Astrocyte (in vitro differentiated cells and primary cell): ENCODE data around the gene CDH23. TPM values are rescaled to one million over a fixed set of nuclear protein-coding genes. Genes with fewer than 3 reads are reported as not detected.

Experiments used
- DNase-seq: peaks from one replicate; pipeline ENCODE4 v3.0.0-alpha.2; 2010; ENCODE audit warnings: low read depth
- FAIRE-seq: peaks from 2 replicates; lab custom pipeline; 2011; peaks lifted over from hg19 to GRCh38; lab: Jason Lieb, UNC
- H2AFZ ChIP-seq: 2 replicates; pipeline ENCODE4 v1.6.0; 2012; ENCODE audit warnings: low read depth, low read length, inconsistent platforms
- H3K27ac ChIP-seq: 2 replicates; pipeline ENCODE4 v1.5.1; 2011; ENCODE audit warnings: low read depth, low read length, inconsistent platforms
- H3K27me3 ChIP-seq: 2 replicates; pipeline ENCODE4 v1.6.0; 2011; ENCODE audit warnings: low read length, inconsistent platforms; ENCODE audit not compliant: insufficient read depth
- H3K36me3 ChIP-seq: 2 replicates; pipeline ENCODE4 v1.5.1; 2011; ENCODE audit warnings: low read length, inconsistent platforms; ENCODE audit not compliant: insufficient read depth
- H3K4me1 ChIP-seq: 2 replicates; pipeline ENCODE4 v1.5.1; 2011; ENCODE audit warnings: low read length, inconsistent platforms; ENCODE audit not compliant: insufficient read depth
- H3K4me2 ChIP-seq: 2 replicates; pipeline ENCODE4 v1.6.0; 2012; ENCODE audit warnings: low read length, inconsistent platforms
- H3K4me3 ChIP-seq: 2 replicates; pipeline ENCODE4 v1.5.1; 2011; ENCODE audit warnings: low read depth, mild to moderate bottlenecking, low read length, inconsistent platforms; ENCODE audit not compliant: insufficient read depth
- H3K79me2 ChIP-seq: 2 replicates; pipeline ENCODE4 v1.6.0; 2012; ENCODE audit warnings: mild to moderate bottlenecking, low read length, inconsistent platforms; ENCODE audit not compliant: insufficient read depth
- H3K9ac ChIP-seq: 2 replicates; pipeline ENCODE4 v1.6.0; 2012; ENCODE audit warnings: mild to moderate bottlenecking, low read length, inconsistent platforms
- H3K9me3 ChIP-seq: 2 replicates; pipeline ENCODE4 v1.5.1; 2012; ENCODE audit warnings: low read depth, mild to moderate bottlenecking, low read length, inconsistent platforms; ENCODE audit not compliant: insufficient read depth
- H4K20me1 ChIP-seq: 2 replicates; pipeline ENCODE4 v1.6.0; 2012; ENCODE audit warnings: low read length, inconsistent platforms; ENCODE audit not compliant: insufficient read depth
- H3K27ac Mint-ChIP-seq: one replicate; pipeline ENCODE4 v1.8.0; 2021; ENCODE audit warnings: mild to moderate bottlenecking, mixed read lengths; ENCODE audit not compliant: unreplicated experiment
- H3K27me3 Mint-ChIP-seq: one replicate; pipeline ENCODE4 v1.8.0; 2021; ENCODE audit warnings: low read depth, mixed read lengths; ENCODE audit not compliant: unreplicated experiment
- H3K36me3 Mint-ChIP-seq: one replicate; pipeline ENCODE4 v1.8.0; 2021; ENCODE audit warnings: low read depth, mixed read lengths; ENCODE audit not compliant: unreplicated experiment
- H3K4me1 Mint-ChIP-seq: one replicate; pipeline ENCODE4 v1.8.0; 2021; ENCODE audit warnings: low read depth, mixed read lengths; ENCODE audit not compliant: unreplicated experiment
- H3K4me3 Mint-ChIP-seq: one replicate; pipeline ENCODE4 v1.8.0; 2021; ENCODE audit warnings: mild to moderate bottlenecking, moderate library complexity, mixed read lengths; ENCODE audit not compliant: unreplicated experiment
- H3K9me3 Mint-ChIP-seq: one replicate; pipeline ENCODE4 v1.8.0; 2021; ENCODE audit warnings: mild to moderate bottlenecking, mixed read lengths; ENCODE audit not compliant: unreplicated experiment
- EZH2 ChIP-seq: IDR thresholded peaks from 2 replicates; pipeline ENCODE4 v1.6.1; 2012; ENCODE audit warnings: mild to moderate bottlenecking, low read length, inconsistent platforms; ENCODE audit not compliant: insufficient read depth
- total RNA-seq: library from RNA; stranded (reverse); gene quantifications from 2 replicates; pipeline ENCODE4 v1.2.1, GENCODE V29; 2021
- TF ChIP-seq, protein P1 (sequence below): IDR thresholded peaks from 2 replicates; pipeline ENCODE4 v1.5.1; 2011; ENCODE audit warnings: low read depth, mild to moderate bottlenecking, inconsistent platforms, low read length, moderate library complexity; ENCODE audit not compliant: insufficient read depth

CDH23 gene
- total RNA-seq, 1 donor from 2014 or later, result not detected

DNA sequence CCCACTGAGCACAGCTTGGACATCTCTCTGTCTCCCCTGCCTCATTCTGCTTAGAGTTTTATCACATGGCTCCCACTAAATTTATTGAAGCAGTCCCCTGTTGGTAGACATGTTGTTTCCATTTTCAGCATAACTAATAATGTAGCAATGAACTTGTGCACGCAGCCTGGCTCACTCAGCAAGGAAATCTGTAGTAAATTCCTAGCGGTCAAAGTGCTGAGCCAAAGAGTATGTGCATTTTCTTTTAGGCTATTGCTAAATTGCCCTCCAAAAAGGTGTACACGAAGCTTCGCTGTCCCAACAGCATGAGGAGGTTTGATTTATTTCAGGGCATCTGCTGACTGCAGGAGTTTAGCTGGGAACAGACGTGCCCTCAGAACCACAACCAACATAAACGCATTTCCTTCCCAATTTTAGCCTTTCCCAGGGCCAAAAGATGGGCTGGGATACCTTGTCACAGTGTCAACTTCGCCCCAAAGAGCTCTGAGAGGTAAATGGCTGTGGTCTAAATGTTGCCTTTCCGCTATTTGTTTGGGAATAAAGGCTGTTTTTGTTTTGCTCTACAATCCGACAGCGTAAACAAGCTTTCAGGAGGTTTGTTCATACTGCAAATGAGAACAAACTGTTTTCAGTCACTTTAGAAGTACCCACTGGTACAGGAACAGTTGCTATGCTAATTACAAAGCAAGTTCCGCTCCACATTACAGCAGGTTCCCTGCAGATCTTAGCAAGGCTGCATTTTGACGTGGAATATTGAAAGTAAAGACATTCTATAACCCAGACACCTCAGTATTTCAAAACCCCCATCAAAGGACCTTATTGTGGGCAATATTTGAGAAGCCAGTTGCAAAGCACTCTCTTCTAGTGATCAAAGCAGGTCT is 359.8 kb downstream of the CDH23 start:
- Mint-ChIP-seq H3K9me3 (peaks cover 5% of the 10 kb centered on the region), H3K4me1 (peaks cover 4% of the 10 kb centered on the region), H3K27ac (no peak overlapping the region), H3K4me3 (no peak overlapping the region), H3K36me3 (no peaks in the 10 kb centered on the region), H3K27me3 (peaks cover 50% of the 10 kb centered on the region)
- H3K79me2 ChIP-seq, result no peaks in the 10 kb centered on the region
- DNase-seq (no peak), FAIRE-seq (no peak)
- no peaks in the 10 kb centered on the region for H3K9me3 ChIP-seq
- no peak for TF ChIP-seq EZH2
- H3K4me3 ChIP-seq, result no peak overlapping the region
- no peak overlapping the region for H3K4me2 ChIP-seq
- H3K36me3 ChIP-seq, result no peaks in the 10 kb centered on the region
- no peak overlapping the region for H3K9ac ChIP-seq
- no peaks in the 10 kb centered on the region for H4K20me1 ChIP-seq
- H3K4me1 ChIP-seq, result peaks cover 3% of the 10 kb centered on the region
- H3K27ac ChIP-seq, result no peak overlapping the region
- no peak overlapping the region for H2AFZ ChIP-seq
- H3K27me3 ChIP-seq, result peaks cover 16% of the 10 kb centered on the region

DNA sequence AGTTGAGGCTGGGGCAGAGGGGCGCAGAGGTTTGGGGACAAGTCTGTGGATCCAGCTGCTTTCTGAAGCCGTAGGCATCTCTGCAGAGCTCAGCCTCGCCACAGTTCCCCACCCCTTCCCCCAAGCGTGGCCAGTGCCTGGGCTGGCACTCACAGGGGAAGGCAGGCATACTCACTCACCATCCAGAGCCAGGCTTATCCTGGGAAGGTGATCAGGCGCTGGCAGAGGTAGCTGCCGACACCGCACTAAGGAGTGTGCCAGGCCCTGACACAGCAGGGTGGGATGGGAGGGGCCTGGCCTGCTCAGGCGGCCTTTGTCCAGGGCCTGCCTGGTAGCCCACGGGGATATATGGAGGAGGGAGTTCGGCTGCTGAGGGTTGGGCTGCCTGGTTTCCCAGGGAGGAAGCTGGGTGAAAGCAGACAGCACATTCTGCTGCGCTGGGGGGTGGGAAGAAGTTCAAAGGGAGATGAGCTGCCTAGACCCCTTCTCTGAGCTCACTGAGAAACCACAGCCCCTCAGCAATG is 360.7 kb downstream of the CDH23 start:
- H2AFZ ChIP-seq, result no peak overlapping the region
- no peak overlapping the region for H3K27ac ChIP-seq
- H3K79me2 ChIP-seq, result no peaks in the 10 kb centered on the region
- FAIRE-seq (no peak), DNase-seq (no peak)
- peaks cover 46% of the 10 kb centered on the region for H3K27me3 Mint-ChIP-seq
- peaks cover 3% of the 10 kb centered on the region for H3K4me1 ChIP-seq
- no peak overlapping the region for H3K4me3 ChIP-seq
- peaks cover 4% of the 10 kb centered on the region for H3K4me1 Mint-ChIP-seq
- no peaks in the 10 kb centered on the region for H3K36me3 Mint-ChIP-seq
- peaks cover 5% of the 10 kb centered on the region for H3K9me3 Mint-ChIP-seq
- H3K9ac ChIP-seq, result no peak overlapping the region
- H3K27ac Mint-ChIP-seq, result no peak overlapping the region
- H3K27me3 ChIP-seq, result peaks cover 16% of the 10 kb centered on the region
- no peak for TF ChIP-seq EZH2
- TF ChIP-seq, protein P1, sequence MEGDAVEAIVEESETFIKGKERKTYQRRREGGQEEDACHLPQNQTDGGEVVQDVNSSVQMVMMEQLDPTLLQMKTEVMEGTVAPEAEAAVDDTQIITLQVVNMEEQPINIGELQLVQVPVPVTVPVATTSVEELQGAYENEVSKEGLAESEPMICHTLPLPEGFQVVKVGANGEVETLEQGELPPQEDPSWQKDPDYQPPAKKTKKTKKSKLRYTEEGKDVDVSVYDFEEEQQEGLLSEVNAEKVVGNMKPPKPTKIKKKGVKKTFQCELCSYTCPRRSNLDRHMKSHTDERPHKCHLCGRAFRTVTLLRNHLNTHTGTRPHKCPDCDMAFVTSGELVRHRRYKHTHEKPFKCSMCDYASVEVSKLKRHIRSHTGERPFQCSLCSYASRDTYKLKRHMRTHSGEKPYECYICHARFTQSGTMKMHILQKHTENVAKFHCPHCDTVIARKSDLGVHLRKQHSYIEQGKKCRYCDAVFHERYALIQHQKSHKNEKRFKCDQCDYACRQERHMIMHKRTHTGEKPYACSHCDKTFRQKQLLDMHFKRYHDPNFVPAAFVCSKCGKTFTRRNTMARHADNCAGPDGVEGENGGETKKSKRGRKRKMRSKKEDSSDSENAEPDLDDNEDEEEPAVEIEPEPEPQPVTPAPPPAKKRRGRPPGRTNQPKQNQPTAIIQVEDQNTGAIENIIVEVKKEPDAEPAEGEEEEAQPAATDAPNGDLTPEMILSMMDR, result no peak
- no peak overlapping the region for H3K4me3 Mint-ChIP-seq
- H3K9me3 ChIP-seq, result no peaks in the 10 kb centered on the region
- no peaks in the 10 kb centered on the region for H4K20me1 ChIP-seq
- no peak overlapping the region for H3K4me2 ChIP-seq
- H3K36me3 ChIP-seq, result no peaks in the 10 kb centered on the region

DNA sequence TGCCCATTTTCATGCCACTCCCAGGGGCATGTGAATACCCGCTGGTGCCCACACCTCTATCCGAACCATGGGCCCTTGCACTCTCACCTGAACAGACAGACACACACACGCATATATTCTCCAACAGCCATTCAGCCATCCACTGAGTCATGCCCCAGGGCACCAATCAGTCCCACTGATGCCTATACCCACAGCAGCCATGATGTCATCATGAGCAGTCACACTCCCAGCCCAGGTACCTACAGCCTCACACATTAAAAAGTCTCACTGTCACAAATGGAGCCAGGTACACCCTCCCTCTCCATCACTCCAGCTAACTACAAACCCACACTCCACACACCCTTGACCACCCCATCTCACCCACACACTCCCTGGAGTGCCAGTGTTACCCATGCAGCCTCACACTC is 364.4 kb downstream of the CDH23 start:
- TF ChIP-seq, protein P1, result no peak
- TF ChIP-seq EZH2, result no peak
- Histone ChIP-seq H3K79me2 (no peaks in the 10 kb centered on the region), H3K27me3 (peaks cover 6% of the 10 kb centered on the region), H3K4me1 (peaks cover 17% of the 10 kb centered on the region), H4K20me1 (no peaks in the 10 kb centered on the region), H3K9me3 (no peaks in the 10 kb centered on the region), H3K4me3 (no peak overlapping the region), H3K27ac (no peak overlapping the region), H3K9ac (no peak overlapping the region), H3K36me3 (no peaks in the 10 kb centered on the region), H3K4me2 (no peak overlapping the region), H2AFZ (no peak overlapping the region)
- Mint-ChIP-seq H3K4me3 (no peak overlapping the region), H3K27me3 (peaks cover 38% of the 10 kb centered on the region), H3K9me3 (peaks cover 4% of the 10 kb centered on the region), H3K4me1 (peaks cover 3% of the 10 kb centered on the region), H3K27ac (no peak overlapping the region), H3K36me3 (no peaks in the 10 kb centered on the region)
- no peak for DNase-seq
- FAIRE-seq, result no peak
